ENCODE data around the gene PNLDC1. TPM values are rescaled to one million over a fixed set of nuclear protein-coding genes. Genes with fewer than 3 reads are reported as not detected.
"Not testable (repeated sequence)": the region's sequence is repeated elsewhere in the genome, so short reads cannot be mapped to it uniquely, and the experiment has no call there.

The PNLDC1 gene
- total RNA-seq, 1 experiment from 2014 or later = not detected

GRCh38 chr6:159858259-159858658 lies 58.2 kb downstream of the PNLDC1 start:
- no peaks in the 10 kb centered on the region for H3K9me3 ChIP-seq (replicated peaks)
- no peak overlapping the region for H3K27ac ChIP-seq
- no peaks in the 10 kb centered on the region; the same call in 1 of the 2 replicates for H3K27me3 ChIP-seq (replicated peaks)
- DNase-seq (ENCODE audit: low read depth in 1 of 2, low spot score in 2 of 2) = no peak
- no peaks in the 10 kb centered on the region for H3K4me1 ChIP-seq (replicated peaks)
- H3K36me3 ChIP-seq = no peaks in the 10 kb centered on the region
- no peak overlapping the region for H3K4me3 ChIP-seq

- no peak overlapping the region for H3K27ac ChIP-seq
- no peaks in the 10 kb centered on the region; the same call in 1 of the 2 replicates for H3K27me3 ChIP-seq (replicated peaks)
- H3K4me3 ChIP-seq = no peak overlapping the region
- no peaks in the 10 kb centered on the region for H3K9me3 ChIP-seq (replicated peaks)
- DNase-seq (ENCODE audit: low read depth in 1 of 2, low spot score in 2 of 2) = no peak
- no peaks in the 10 kb centered on the region for H3K4me1 ChIP-seq (replicated peaks)
- H3K36me3 ChIP-seq = no peaks in the 10 kb centered on the region
These were observed 60.4 kb downstream of the PNLDC1 start for GRCh38 chr6:159860482-159860881.

GRCh38 chr6:159862103-159862502 lies 62.0 kb downstream of the PNLDC1 start:
- no peak for DNase-seq (ENCODE audit: low read depth in 1 of 2, low spot score in 2 of 2)
- H3K36me3 ChIP-seq = no peaks in the 10 kb centered on the region
- no peaks in the 10 kb centered on the region for H3K4me1 ChIP-seq (replicated peaks)
- no peak overlapping the region for H3K27ac ChIP-seq
- H3K4me3 ChIP-seq = no peak overlapping the region
- H3K27me3 ChIP-seq (replicated peaks) = no peaks in the 10 kb centered on the region; the same call in 1 of the 2 replicates
- no peaks in the 10 kb centered on the region for H3K9me3 ChIP-seq (replicated peaks)

- H3K4me1 ChIP-seq (replicated peaks); H3K36me3 ChIP-seq; H3K4me3 ChIP-seq; H3K27ac ChIP-seq; H3K27me3 ChIP-seq (replicated peaks); H3K9me3 ChIP-seq (replicated peaks): not testable (repeated sequence)
- peak in 1 of 2 experiments; percentile 62 for DNase-seq (ENCODE audit: low read depth in 1 of 2, low spot score in 2 of 2)
These were observed 63.3 kb downstream of the PNLDC1 start for GRCh38 chr6:159863341-159863740.

GRCh38 chr6:159865226-159865920 lies 65.3 kb downstream of the PNLDC1 start:
- no peak for DNase-seq (ENCODE audit: low read depth in 1 of 2, low spot score in 2 of 2)
- H3K27me3 ChIP-seq (replicated peaks) = no peaks in the 10 kb centered on the region; the same call in 1 of the 2 replicates
- no peaks in the 10 kb centered on the region for H3K9me3 ChIP-seq (replicated peaks)
- H3K4me1 ChIP-seq (replicated peaks) = no peaks in the 10 kb centered on the region
- no peaks in the 10 kb centered on the region for H3K36me3 ChIP-seq
- H3K27ac ChIP-seq = no peak overlapping the region
- no peak overlapping the region for H3K4me3 ChIP-seq

- Histone ChIP-seq H3K27ac (no peak overlapping the region), H3K4me1 (replicated peaks) (no peaks in the 10 kb centered on the region), H3K27me3 (replicated peaks) (no peaks in the 10 kb centered on the region), H3K9me3 (replicated peaks) (no peaks in the 10 kb centered on the region), H3K36me3 (no peaks in the 10 kb centered on the region), H3K4me3 (no peak overlapping the region)
- no peak for DNase-seq (ENCODE audit: low read depth in 1 of 2, low spot score in 2 of 2)
These were observed 66.5 kb downstream of the PNLDC1 start for GRCh38 chr6:159866286-159867247.

Other genes with a start within 250 kb of the PNLDC1 start
- gene SOD2, start 107.0 kb upstream of the PNLDC1 start, total RNA-seq (2014; rRNA removed; shearing (Covaris generic)) = 81.6 and 102 TPM in 2 replicates
- 91.4 and 111 TPM in 2 replicates for gene WTAP, start 72.8 kb upstream of the PNLDC1 start, total RNA-seq (2014; rRNA removed; shearing (Covaris generic))
- 81.8 and 120 TPM in 2 replicates for gene ACAT2, start 38.2 kb upstream of the PNLDC1 start, total RNA-seq (2014; rRNA removed; shearing (Covaris generic))
- 408 and 422 TPM in 2 replicates for gene TCP1, start 10.7 kb upstream of the PNLDC1 start, total RNA-seq (2014; rRNA removed; shearing (Covaris generic))
- gene MRPL18, start 9.8 kb upstream of the PNLDC1 start, total RNA-seq (2014; rRNA removed; shearing (Covaris generic)) = 154 and 179 TPM in 2 replicates
- not detected in 2 replicates for gene MAS1, start 90.7 kb downstream of the PNLDC1 start, total RNA-seq (2014; rRNA removed; shearing (Covaris generic))
- 29.4 and 54.7 TPM in 2 replicates for gene IGF2R, start 168.8 kb downstream of the PNLDC1 start, total RNA-seq (2014; rRNA removed; shearing (Covaris generic))